GM18909 (cell line): ENCODE measurements around the gene GON4L.
"Not testable (repeated sequence)": the region's sequence is repeated elsewhere in the genome, so short reads cannot be mapped to it uniquely, and the experiment has no call there.

Experiments
- ATAC-seq: cut with Tn5 transposase; IDR thresholded peaks from one replicate; pipeline ENCODE4 v1.9.1; 2021; ENCODE audit warnings: mild to moderate bottlenecking; ENCODE audit not compliant: unreplicated experiment, poor library complexity

The GON4L gene

GRCh38 chr1:155880251-155880650, 23.2 kb upstream of the GON4L start:
- no peak for ATAC-seq

- ATAC-seq = no peak
Measured at GRCh38 chr1:155877945-155878344, 20.9 kb upstream of the GON4L start.

- ATAC-seq = no peak
Measured at GRCh38 chr1:155873860-155874259, 16.8 kb upstream of the GON4L start.

GRCh38 chr1:155872527-155872926, 15.5 kb upstream of the GON4L start:
- ATAC-seq = no peak

- ATAC-seq = no peak
Measured at GRCh38 chr1:155871390-155871789, 14.4 kb upstream of the GON4L start.

GRCh38 chr1:155867766-155868165, 10.8 kb upstream of the GON4L start:
- ATAC-seq = no peak

- no peak for ATAC-seq
Measured at GRCh38 chr1:155864393-155864792, 7.4 kb upstream of the GON4L start.

GRCh38 chr1:155861896-155862295, 4.9 kb upstream of the GON4L start:
- ATAC-seq = no peak

- ATAC-seq = no peak
Measured at GRCh38 chr1:155860970-155861510, 4.0 kb upstream of the GON4L start.

GRCh38 chr1:155859881-155860871, 3.2 kb upstream of the GON4L start:
- ATAC-seq = no peak

- peak; percentile 73 for ATAC-seq
Measured at GRCh38 chr1:155859234-155859829, 2.3 kb upstream of the GON4L start, which contains the start of gene SYT11. TSS of gene SYT11 (plus strand) at chr1:155859567. CDS start at chr1:155859762, 195 bp downstream.

GRCh38 chr1:155858800-155859233, 1.8 kb upstream of the GON4L start:
- peak; percentile 8 for ATAC-seq

GRCh38 chr1:155856257-155856974, 598 bp downstream of the GON4L start:
- ATAC-seq = no peak

- no peak for ATAC-seq
Measured at GRCh38 chr1:155850345-155850744, 6.7 kb downstream of the GON4L start.

GRCh38 chr1:155847823-155848529, 9.0 kb downstream of the GON4L start:
- no peak for ATAC-seq

- no peak for ATAC-seq
Measured at GRCh38 chr1:155844860-155845421, 12.1 kb downstream of the GON4L start.

GRCh38 chr1:155840386-155840785, 16.6 kb downstream of the GON4L start:
- ATAC-seq = no peak

- ATAC-seq = no peak
Measured at GRCh38 chr1:155835548-155835947, 21.5 kb downstream of the GON4L start.

GRCh38 chr1:155834927-155835399, 22.1 kb downstream of the GON4L start:
- not testable (repeated sequence) for ATAC-seq
